HepG2 (cell line): ENCODE data around the gene RASA1. TPM values are rescaled to one million over a fixed set of nuclear protein-coding genes. Genes with fewer than 3 reads are reported as not detected.
A peak's percentile ranks its signal among the peaks of the same experiment; 100 is the strongest.

Experiments
- ATAC-seq: fragments of 200-7000 bp; cut with Tn5 transposase; 3 replicates; pipeline ENCODE4 v1.9.1; 2020; ENCODE audit warnings: mild to moderate bottlenecking, moderate library complexity
- BruUV-seq: library from RNA; stranded (reverse); fragments of 400-500 nt; replicated peaks from 2 replicates; lab custom pipeline; 2021; lab: Mats Ljungman, UMichigan
- CTCF ChIA-PET: fragments of 300-600 bp; formaldehyde crosslinking; extraction: SDS; loops from one replicate; lab custom pipeline; 2021; ENCODE audit warnings: low total read pairs, inconsistent platforms, low intra/inter-chr PET ratio; lab: Yijun Ruan, JAX
- POLR2A ChIA-PET: fragments of 350-600 bp; sonication (Branson Sonifier 250); formaldehyde crosslinking; loops from one replicate; lab custom pipeline; 2020; ENCODE audit warnings: antibody characterized with exemption, inconsistent platforms; lab: Yijun Ruan, JAX
- DNase-seq: peaks from one replicate; pipeline ENCODE4 v3.0.0-alpha.2; 2015; ENCODE audit warnings: low spot score
- FAIRE-seq: peaks from 3 replicates; lab custom pipeline; 2011; peaks lifted over from hg19 to GRCh38; lab: Jason Lieb, UNC
- H2AFZ ChIP-seq: one replicate; pipeline ENCODE4 v1.6.1; 2011; ENCODE audit warnings: low read length, inconsistent platforms
- H3K27ac ChIP-seq: fragments of 300-600 bp; 3 replicates; pipeline ENCODE4 v1.8.0; 2011; ENCODE audit warnings: mixed run types, mild to moderate bottlenecking, mixed read lengths, low read length, inconsistent platforms; ENCODE audit not compliant: insufficient read depth; ENCODE audit errors: extremely low read length
- H3K27me3 ChIP-seq, 2 experiments: fragments of 200-600 bp in 1 of 2; 2 replicates in 1 of 2; 3 replicates in 1 of 2; pipeline versions ENCODE4 v1.6.0 to v1.8.0; 2011; ENCODE audit warnings: low read length in 2 of 2, mild to moderate bottlenecking in 2 of 2, moderate library complexity in 2 of 2, inconsistent platforms in 1 of 2; ENCODE audit not compliant: insufficient read depth in 2 of 2, control insufficient read depth in 1 of 2
- H3K36me3 ChIP-seq, 2 experiments: fragments of 200-600 bp in 1 of 2; replicated peaks in 1 of 2; 2 replicates in 1 of 2; 3 replicates in 1 of 2; pipeline versions ENCODE4 v1.5.1 to v1.8.0; 2011; ENCODE audit warnings: low read length in 2 of 2, inconsistent platforms in 1 of 2; ENCODE audit not compliant: insufficient read depth in 2 of 2, control insufficient read depth in 1 of 2
- H3K4me1 ChIP-seq: 2 replicates; pipeline ENCODE4 v1.5.1; 2012; ENCODE audit warnings: low read length, inconsistent platforms; ENCODE audit not compliant: insufficient read depth
- H3K4me2 ChIP-seq: 2 replicates; pipeline ENCODE4 v1.6.0; 2011; ENCODE audit warnings: low read depth, low read length, inconsistent platforms
- H3K4me3 ChIP-seq, 3 experiments: fragments of 200-600 bp in 1 of 3; sonication (generic), shearing (Covaris generic) in 1 of 3; replicated peaks in 1 of 3; 2 replicates each; pipeline ENCODE4 v1.5.1; 2011 to 2016; ENCODE audit warnings: low read length in 3 of 3, inconsistent platforms in 2 of 3, low read depth in 2 of 3, mild to moderate bottlenecking in 2 of 3, control low read depth in 1 of 3, mixed read lengths in 1 of 3; ENCODE audit not compliant: insufficient read depth in 1 of 3
- H3K79me2 ChIP-seq: one replicate; pipeline ENCODE4 v1.6.1; 2011; ENCODE audit warnings: low read length, inconsistent platforms; ENCODE audit not compliant: insufficient read depth
- H3K9ac ChIP-seq: 2 replicates; pipeline ENCODE4 v1.6.0; 2011; ENCODE audit warnings: mild to moderate bottlenecking, low read depth, low read length, inconsistent platforms; ENCODE audit not compliant: insufficient read depth
- H3K9me3 ChIP-seq: 2 replicates; pipeline ENCODE4 v1.5.1; 2012; ENCODE audit warnings: mild to moderate bottlenecking, low read length
- H4K20me1 ChIP-seq: 2 replicates; pipeline ENCODE4 v1.6.0; 2011; ENCODE audit warnings: inconsistent platforms, mild to moderate bottlenecking, low read length, moderate library complexity; ENCODE audit not compliant: insufficient read depth
- ARNT2 ChIP-seq: sonication (generic); formaldehyde crosslinking; IDR thresholded peaks from 2 replicates; pipeline ENCODE4 v1.8.0; 2022; ENCODE audit warnings: mild to moderate bottlenecking, low read depth, missing genetic modification reagents, moderate library complexity
- CAMTA2 ChIP-seq: sonication (generic); formaldehyde crosslinking; IDR thresholded peaks from 2 replicates; pipeline ENCODE4 v1.4.0; 2020; ENCODE audit warnings: mild to moderate bottlenecking, missing genetic modification reagents, borderline replicate concordance
- ESRRA ChIP-seq: sonication (generic); formaldehyde crosslinking; IDR thresholded peaks from 2 replicates; pipeline ENCODE4 v1.5.1; 2020; ENCODE audit warnings: mild to moderate bottlenecking, low read depth, missing genetic modification reagents
- ETV6 ChIP-seq: sonication (generic); formaldehyde crosslinking; conservative IDR thresholded peaks from 2 replicates; pipeline ENCODE4 v1.4.0; 2020; ENCODE audit warnings: missing genetic modification reagents
- HNRNPK ChIP-seq: fragments of 200-400 bp; formaldehyde crosslinking; IDR thresholded peaks from 2 replicates; pipeline ENCODE4 v1.6.1; 2018; ENCODE audit warnings: low read length, low read depth, moderate library complexity, mild to moderate bottlenecking; ENCODE audit not compliant: poor library complexity, severe bottlenecking
- PLSCR1 ChIP-seq: sonication (generic); formaldehyde crosslinking; IDR thresholded peaks from 2 replicates; pipeline ENCODE4 v1.5.0; 2020; ENCODE audit warnings: missing genetic modification reagents, mild to moderate bottlenecking, borderline replicate concordance
- TCF7 ChIP-seq: sonication (generic); IDR thresholded peaks from 2 replicates; pipeline ENCODE4 v1.6.1; 2016; ENCODE audit warnings: antibody characterized with exemption, low read depth
- TOPORS ChIP-seq: sonication (generic); formaldehyde crosslinking; IDR thresholded peaks from 2 replicates; pipeline ENCODE4 v1.8.0; 2023; ENCODE audit warnings: mild to moderate bottlenecking, missing genetic modification reagents
- ZEB1 ChIP-seq: IDR thresholded peaks from 2 replicates; pipeline ENCODE4 v1.6.1; 2012; ENCODE audit warnings: mild to moderate bottlenecking, low read depth, inconsistent platforms; ENCODE audit not compliant: insufficient replicate concordance
- ZNF253 ChIP-seq: sonication (generic); formaldehyde crosslinking; IDR thresholded peaks from 2 replicates; pipeline ENCODE4 v1.8.0; 2022; ENCODE audit warnings: mild to moderate bottlenecking, missing genetic modification reagents, borderline replicate concordance
- ZNF33B ChIP-seq: sonication (generic); formaldehyde crosslinking; IDR thresholded peaks from 2 replicates; pipeline ENCODE4 v1.5.1; 2020; ENCODE audit warnings: mild to moderate bottlenecking, missing genetic modification reagents
- ZNF557 ChIP-seq: sonication (generic); formaldehyde crosslinking; IDR thresholded peaks from 2 replicates; pipeline ENCODE4 v1.4.0; 2020; ENCODE audit warnings: missing genetic modification reagents
- ZNF564 ChIP-seq: sonication (generic); formaldehyde crosslinking; IDR thresholded peaks from 2 replicates; pipeline ENCODE4 v1.8.1; 2023; ENCODE audit warnings: mild to moderate bottlenecking, missing genetic modification reagents
- ZNF570 ChIP-seq: sonication (generic); formaldehyde crosslinking; IDR thresholded peaks from 2 replicates; pipeline ENCODE4 v1.4.0; 2020; ENCODE audit warnings: mild to moderate bottlenecking, missing genetic modification reagents, borderline replicate concordance
- ZNF607 ChIP-seq: sonication (generic); formaldehyde crosslinking; IDR thresholded peaks from 2 replicates; pipeline ENCODE4 v1.5.1; 2020; ENCODE audit warnings: missing genetic modification reagents, mild to moderate bottlenecking, borderline replicate concordance
- WGBS: methylation state at CpG from one replicate; pipeline ENCODE4 v1.1.6; 2017; ENCODE audit warnings: low lambda C conversion rate; 5-methylcytosine and 5-hydroxymethylcytosine counted together
- in situ Hi-C: cut with HindIII; loops from 2 replicates; pipeline ENCODE4 v1.10.0; 2017; ENCODE audit warnings: low pct_unique_long_range_greater_than_20kb; ENCODE audit not compliant: extremely low pct_ligation_motif_present
- intact Hi-C: fragments of 100-400 bp; cut with micrococcal nuclease; formaldehyde crosslinking; loops from one replicate; pipeline ENCODE4 v1.10.0; 2022; ENCODE audit not compliant: unreplicated experiment
- polyA plus RNA-seq, 8 experiments: library from polyadenylated mRNA; depleted of rRNA in 3 of 8; stranded (reverse) in 7 of 8; unstranded in 1 of 8; fragments of >200 nt; fragmentation: Illumina TruSeq in 4 of 8; extraction: Trizol in 4 of 8; gene quantifications; 2 replicates each; pipeline versions ENCODE4 v1.2.1 to v1.2.3, GENCODE V29; 2011 to 2016; ENCODE audit warnings: low read depth in 4 of 8, missing spikeins in 1 of 8, mixed read lengths in 1 of 8; ENCODE audit not compliant: insufficient read depth in 1 of 8
- total RNA-seq, 5 experiments: library from RNA; depleted of rRNA; stranded (reverse); fragments of >200 nt; fragmentation: Illumina TruSeq; extraction: Trizol; gene quantifications; 2 replicates each; pipeline ENCODE4 v1.2.3, GENCODE V29; 2016; ENCODE audit warnings: low read depth in 1 of 5
- TF ChIP-seq, protein P1 (sequence below): sonication (generic); formaldehyde crosslinking; IDR thresholded peaks from 2 replicates; pipeline ENCODE4 v1.5.1; 2020; ENCODE audit warnings: missing genetic modification reagents, mild to moderate bottlenecking, borderline replicate concordance

RASA1 gene
- total and polyA plus RNA-seq, 2 of the 13 experiments (the other 11 are each of a cell fraction or from before 2014, with no cell fraction given) = 19.5 to 20.5 TPM

- Histone ChIP-seq H3K9ac (no peak overlapping the region), H4K20me1 (no peaks in the 10 kb centered on the region), H2AFZ (no peak overlapping the region), H3K79me2 (peaks cover under 1% of the 10 kb centered on the region), H3K27me3 (no peaks in the 10 kb centered on the region; a peak in 1 of 5 replicates), H3K4me1 (peaks cover 27% of the 10 kb centered on the region), H3K4me3 (no peak overlapping the region), H3K36me3 (no peaks in the 10 kb centered on the region), H3K9me3 (no peaks in the 10 kb centered on the region), H3K27ac (no peak overlapping the region), H3K4me2 (no peak overlapping the region)
- WGBS = 87% methylated on average over 3 of the region's 3 CpGs
- in situ Hi-C loops (no loop called here), intact Hi-C loops (no loop called here)
- DNase-seq = no peak
- ChIA-PET CTCF (no interaction called here), POLR2A (no interaction called here)
- no peak for FAIRE-seq
- no TSS peak for BruUV-seq
- no peak for ATAC-seq
- no peak for TF ChIP-seq TOPORS (CRISPR knock-in tag)
- TF ChIP-seq, protein P1, sequence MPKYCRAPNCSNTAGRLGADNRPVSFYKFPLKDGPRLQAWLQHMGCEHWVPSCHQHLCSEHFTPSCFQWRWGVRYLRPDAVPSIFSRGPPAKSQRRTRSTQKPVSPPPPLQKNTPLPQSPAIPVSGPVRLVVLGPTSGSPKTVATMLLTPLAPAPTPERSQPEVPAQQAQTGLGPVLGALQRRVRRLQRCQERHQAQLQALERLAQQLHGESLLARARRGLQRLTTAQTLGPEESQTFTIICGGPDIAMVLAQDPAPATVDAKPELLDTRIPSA = no peak
Measured at GRCh38 chr5:87263498-87263897, 4.2 kb upstream of the RASA1 start.

DNA sequence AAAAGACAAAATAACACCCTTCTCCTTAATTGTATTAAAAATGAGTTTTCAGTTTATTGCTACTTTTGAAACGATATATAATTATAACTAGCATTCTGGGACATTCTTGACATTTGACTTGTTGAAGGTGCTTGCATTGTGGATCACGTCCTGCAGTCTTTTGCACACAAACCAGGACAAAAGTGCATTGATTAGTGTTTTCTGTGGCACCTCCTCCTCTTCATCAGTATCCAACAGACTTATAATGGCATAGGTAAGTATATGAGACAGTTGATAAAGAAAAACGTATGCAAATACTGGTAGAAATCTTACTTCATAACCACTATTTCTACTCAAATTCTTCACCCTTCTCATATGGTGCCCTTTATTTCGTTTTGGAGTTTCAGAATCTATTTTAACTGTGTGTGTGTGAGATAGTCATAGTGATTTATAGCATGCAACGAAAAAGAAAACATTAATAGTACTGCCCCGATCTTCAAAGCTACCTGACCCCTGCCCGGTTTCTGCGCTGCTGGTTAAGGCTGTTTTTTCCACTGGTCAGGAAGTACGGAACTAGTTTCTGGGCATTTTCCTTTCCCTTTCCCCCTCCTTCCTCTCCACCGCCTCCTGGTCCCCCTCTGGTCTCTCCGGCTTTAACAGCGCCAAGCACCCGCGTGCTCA lies 639 bp upstream of the RASA1 start:
- Histone ChIP-seq H3K4me1 (peaks cover 27% of the 10 kb centered on the region), H3K27ac (peak overlapping the region; percentile 73), H3K27me3 (no peaks in the 10 kb centered on the region; a peak in 1 of 5 replicates), H3K4me2 (peak overlapping the region; percentile 81), H4K20me1 (no peaks in the 10 kb centered on the region), H3K9ac (peak overlapping the region; percentile 81), H3K79me2 (peaks cover 27% of the 10 kb centered on the region), H3K4me3 (peak overlapping the region; percentile 90 to 98 (median 96)), H3K9me3 (no peaks in the 10 kb centered on the region), H3K36me3 (no peaks in the 10 kb centered on the region), H2AFZ (peak overlapping the region; percentile 67)
- ATAC-seq (no peak), FAIRE-seq (no peak), DNase-seq (no peak)
- POLR2A ChIA-PET = interaction anchor here (1.1 to 2.3 kb wide), 3 partner anchors 15 to 145 kb away, joined by 3 to 17 read pairs (median 4); partner anchors contain the start of gene CCNH
- in situ Hi-C loops = no loop called here
- BruUV-seq = TSS peak; percentile 66
- CTCF ChIA-PET = no interaction called here
- intact Hi-C loops = loop anchor here (5.0 kb wide), 2 partner anchors 120 to 145 kb away; partner anchors contain the start of gene CCNH
- WGBS = 1% methylated on average over 14 of the region's 14 CpGs
- TF ChIP-seq ZNF33B (CRISPR knock-in tag) = no peak
- peak; percentile 6 for TF ChIP-seq ZEB1
- peak; percentile 78; the same call in 1 of the 2 replicates for TF ChIP-seq ETV6 (CRISPR knock-in tag)
- TF ChIP-seq CAMTA2 (CRISPR knock-in tag) = peak; percentile 27; the same call in 1 of the 2 replicates
- no peak for TF ChIP-seq HNRNPK
- TF ChIP-seq ESRRA (CRISPR knock-in tag) = no peak
- 0 out of 2 replicates have a peak, but pooled peaks have one; percentile 58 for TF ChIP-seq ZNF557 (CRISPR knock-in tag)
- TF ChIP-seq PLSCR1 (CRISPR knock-in tag) = no peak
- TF ChIP-seq TCF7 = no peak
- peak; percentile 13; the same call in 1 of the 2 replicates for TF ChIP-seq ZNF564 (CRISPR knock-in tag)
- TF ChIP-seq ZNF570 (CRISPR knock-in tag) = 0 out of 2 replicates have a peak, but pooled peaks have one; percentile 18
- TF ChIP-seq ZNF607 (CRISPR knock-in tag) = 0 out of 2 replicates have a peak, but pooled peaks have one; percentile 57
- TF ChIP-seq ZNF253 (CRISPR knock-in tag) = 0 out of 2 replicates have a peak, but pooled peaks have one; percentile 57
- TF ChIP-seq ARNT2 (CRISPR knock-in tag) = 0 out of 2 replicates have a peak, but pooled peaks have one; percentile 22
